ENCODE measurements around the gene CACNA2D3. TPM values are rescaled to one million over a fixed set of nuclear protein-coding genes. Genes with fewer than 3 reads are reported as not detected.

CACNA2D3 gene
- total RNA-seq, 1 donor from 2014 or later: 0.17 TPM

GRCh38 chr3:54514006-54514405 lies 391.7 kb downstream of the CACNA2D3 start:
- no peak for DNase-seq (ENCODE audit: low read depth)
- TF ChIP-seq CTCF (IDR thresholded peaks at IDR 0.05; ENCODE audit: insufficient read depth, low read length, poor library complexity, severe bottlenecking): no peak
- no peaks in the 10 kb centered on the region for H3K27me3 ChIP-seq (ENCODE audit: control insufficient read depth, insufficient read depth, low read length)
- H3K36me3 ChIP-seq (ENCODE audit: control insufficient read depth, insufficient read depth, low read length): no peaks in the 10 kb centered on the region
- no peak overlapping the region for H3K4me3 ChIP-seq (ENCODE audit: low read depth, low read length)

GRCh38 chr3:54514416-54514815 lies 392.1 kb downstream of the CACNA2D3 start:
- no peaks in the 10 kb centered on the region for H3K27me3 ChIP-seq (ENCODE audit: control insufficient read depth, insufficient read depth, low read length)
- H3K36me3 ChIP-seq (ENCODE audit: control insufficient read depth, insufficient read depth, low read length): no peaks in the 10 kb centered on the region
- no peak for DNase-seq (ENCODE audit: low read depth)
- no peak overlapping the region for H3K4me3 ChIP-seq (ENCODE audit: low read depth, low read length)
- TF ChIP-seq CTCF (IDR thresholded peaks at IDR 0.05; ENCODE audit: insufficient read depth, low read length, poor library complexity, severe bottlenecking): no peak

GRCh38 chr3:54515441-54516213 lies 393.3 kb downstream of the CACNA2D3 start:
- Histone ChIP-seq H3K27me3 (ENCODE audit: control insufficient read depth, insufficient read depth, low read length) (no peaks in the 10 kb centered on the region), H3K4me3 (ENCODE audit: low read depth, low read length) (no peak overlapping the region), H3K36me3 (ENCODE audit: control insufficient read depth, insufficient read depth, low read length) (no peaks in the 10 kb centered on the region)
- DNase-seq (ENCODE audit: low read depth): no peak
- no peak for TF ChIP-seq CTCF (IDR thresholded peaks at IDR 0.05; ENCODE audit: insufficient read depth, low read length, poor library complexity, severe bottlenecking)

GRCh38 chr3:54517424-54517823 lies 395.1 kb downstream of the CACNA2D3 start:
- DNase-seq (ENCODE audit: low read depth): no peak
- H3K4me3 ChIP-seq (ENCODE audit: low read depth, low read length): no peak overlapping the region
- no peaks in the 10 kb centered on the region for H3K36me3 ChIP-seq (ENCODE audit: control insufficient read depth, insufficient read depth, low read length)
- no peaks in the 10 kb centered on the region for H3K27me3 ChIP-seq (ENCODE audit: control insufficient read depth, insufficient read depth, low read length)
- no peak for TF ChIP-seq CTCF (IDR thresholded peaks at IDR 0.05; ENCODE audit: insufficient read depth, low read length, poor library complexity, severe bottlenecking)

GRCh38 chr3:54518011-54518675 lies 395.8 kb downstream of the CACNA2D3 start:
- TF ChIP-seq CTCF (IDR thresholded peaks at IDR 0.05; ENCODE audit: insufficient read depth, low read length, poor library complexity, severe bottlenecking): no peak
- H3K27me3 ChIP-seq (ENCODE audit: control insufficient read depth, insufficient read depth, low read length): no peaks in the 10 kb centered on the region

More at GRCh38 chr3:54518011-54518675, 395.8 kb downstream of the CACNA2D3 start:
- Histone ChIP-seq H3K4me3 (ENCODE audit: low read depth, low read length) (no peak overlapping the region), H3K36me3 (ENCODE audit: control insufficient read depth, insufficient read depth, low read length) (no peaks in the 10 kb centered on the region)
- no peak for DNase-seq (ENCODE audit: low read depth)
